Mononuclear cell (primary cell): ENCODE data around the gene KCNA4. TPM values are rescaled to one million over a fixed set of nuclear protein-coding genes. Genes with fewer than 3 reads are reported as not detected.

Experiments
- total RNA-seq: library from RNA; depleted of rRNA; stranded (reverse); fragments of >200 nt; gene quantifications from one replicate; pipeline ENCODE4 v1.2.3, GENCODE V29; 2012

KCNA4 gene
- total RNA-seq, 1 donor, result not detected

Other genes with a start within 250 kb of the KCNA4 start
- gene FSHB, start 214.0 kb upstream of the KCNA4 start, total RNA-seq, result not detected